SK-N-MC (cell line): ENCODE results near the gene NEB.
"Not testable (repeated sequence)": the region's sequence is repeated elsewhere in the genome, so short reads cannot be mapped to it uniquely, and the experiment has no call there.

Source experiments
- DNase-seq: peaks from one replicate; pipeline ENCODE4 v3.0.0-alpha.2; 2011; ENCODE audit warnings: low read depth, low spot score
- H3K27ac ChIP-seq: fragments of 200-600 bp; sonication (generic); 2 replicates; pipeline ENCODE4 v1.5.1; 2016; ENCODE audit warnings: mixed run types
- H3K36me3 ChIP-seq: fragments of 200-600 bp; sonication (generic); 2 replicates; pipeline ENCODE4 v1.6.1; 2017; ENCODE audit warnings: antibody characterized with exemption, low read length, mixed read lengths; ENCODE audit not compliant: insufficient read depth
- H3K4me3 ChIP-seq: fragments of 200-600 bp; sonication (generic); 2 replicates; pipeline ENCODE4 v1.5.1; 2016
- H3K9ac ChIP-seq: fragments of 200-600 bp; sonication (generic); 2 replicates; pipeline ENCODE4 v1.8.0; 2017; ENCODE audit warnings: mixed run types, mixed read lengths; ENCODE audit not compliant: insufficient read length
- H3K9me3 ChIP-seq: fragments of 200-600 bp; sonication (generic); 2 replicates; pipeline ENCODE4 v1.6.1; 2017; ENCODE audit warnings: low read depth, mild to moderate bottlenecking, antibody characterized with exemption, low read length, moderate library complexity, mixed read lengths
- EZH2 ChIP-seq: fragments of 200-600 bp; sonication (generic); IDR thresholded peaks from one replicate; pipeline ENCODE4 v1.6.1; 2017; ENCODE audit warnings: antibody characterized with exemption
- FOXP2 ChIP-seq: optimal IDR thresholded peaks from 2 replicates; pipeline ENCODE3; 2011; ENCODE audit warnings: mild to moderate bottlenecking, moderate library complexity; ENCODE audit not compliant: insufficient read depth; ENCODE audit errors: extremely low read length, control extremely low read depth
- POLR2AphosphoS5 ChIP-seq: IDR thresholded peaks from 2 replicates; pipeline ENCODE4 v1.6.1; 2012; ENCODE audit warnings: mild to moderate bottlenecking, low read depth, low read length, borderline replicate concordance

Gene NEB

DNA sequence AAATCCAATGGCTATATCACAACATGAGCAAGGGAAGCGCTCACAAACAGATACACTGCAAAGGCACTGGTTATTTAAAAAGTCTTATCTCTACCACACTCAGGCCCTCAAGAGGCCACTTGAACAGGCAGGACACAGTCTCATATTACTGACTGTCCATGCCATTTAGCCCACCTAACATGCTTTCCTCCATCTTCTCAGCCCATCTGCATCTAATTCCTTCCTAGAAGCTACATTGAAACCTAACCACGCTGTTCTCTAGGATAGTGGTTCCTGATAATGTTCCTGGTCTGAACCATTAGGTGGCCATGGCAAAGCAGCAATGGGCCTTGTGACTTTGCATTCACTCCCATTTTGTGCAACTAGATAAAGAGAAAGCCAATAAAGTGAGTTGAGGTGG, 22.5 kb upstream of the NEB start:
- Histone ChIP-seq H3K9me3 (no peaks in the 10 kb centered on the region), H3K36me3 (no peaks in the 10 kb centered on the region), H3K27ac (no peak overlapping the region), H3K4me3 (no peak overlapping the region), H3K9ac (no peak overlapping the region)
- TF ChIP-seq FOXP2 (no peak), POLR2AphosphoS5 (no peak), EZH2 (no peak)
- no peak for DNase-seq

DNA sequence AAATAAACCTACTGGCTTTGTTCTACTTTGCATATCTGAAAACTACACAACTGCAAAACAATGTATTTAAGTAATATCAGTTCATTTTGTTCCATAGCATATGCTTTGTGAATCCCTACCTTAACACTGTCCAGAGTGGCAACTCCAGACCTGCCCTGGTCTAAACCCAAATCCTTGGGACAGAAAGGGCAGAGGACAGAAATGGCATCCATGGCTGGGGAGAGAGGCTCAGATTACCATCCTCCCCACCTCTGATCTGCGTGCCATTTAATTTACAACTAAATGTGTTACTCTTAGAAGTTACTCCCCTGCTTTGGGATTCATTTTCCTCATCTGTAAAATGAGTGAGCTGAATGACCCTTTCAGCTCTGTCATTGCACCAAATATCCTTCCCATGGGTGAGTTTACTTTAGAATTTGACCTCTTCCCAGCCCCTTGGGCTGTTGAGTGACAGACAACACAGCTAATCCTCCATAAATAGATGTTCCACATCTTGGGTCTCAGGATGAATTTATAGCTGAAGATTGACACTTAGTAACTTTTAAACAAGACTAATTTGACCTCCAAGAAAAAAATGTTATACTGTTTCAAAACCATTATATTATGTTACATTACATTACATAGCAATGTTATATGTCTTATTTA, 20.1 kb upstream of the NEB start:
- H3K9me3 ChIP-seq: no peaks in the 10 kb centered on the region
- no peak overlapping the region for H3K4me3 ChIP-seq
- no peak overlapping the region for H3K27ac ChIP-seq
- DNase-seq: no peak
- no peak overlapping the region for H3K9ac ChIP-seq
- no peaks in the 10 kb centered on the region for H3K36me3 ChIP-seq
- no peak for TF ChIP-seq EZH2
- no peak for TF ChIP-seq FOXP2
- TF ChIP-seq POLR2AphosphoS5: no peak

DNA sequence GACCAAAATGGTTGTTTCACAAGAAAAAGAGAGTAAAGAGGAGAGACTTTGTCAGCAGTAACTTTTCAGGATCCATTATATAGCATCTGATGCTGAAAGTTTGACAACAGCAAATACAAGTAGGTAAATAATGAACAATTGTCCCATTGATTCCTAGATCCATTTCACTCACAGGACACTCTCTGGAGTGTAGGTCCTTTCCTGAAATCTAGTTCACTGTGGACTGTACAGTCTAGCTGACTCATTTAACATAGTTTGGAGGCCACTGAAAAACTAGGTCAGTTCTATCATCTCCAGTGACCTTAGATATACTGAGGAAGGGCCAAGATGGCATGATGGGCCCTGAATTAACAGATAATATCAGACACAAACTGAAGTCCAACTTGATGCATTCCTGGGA, 19.3 kb upstream of the NEB start:
- H3K27ac ChIP-seq: no peak overlapping the region
- no peak overlapping the region for H3K9ac ChIP-seq
- TF ChIP-seq FOXP2: no peak
- no peak for TF ChIP-seq POLR2AphosphoS5
- TF ChIP-seq EZH2: no peak
- H3K36me3 ChIP-seq: no peaks in the 10 kb centered on the region
- H3K9me3 ChIP-seq: no peaks in the 10 kb centered on the region
- H3K4me3 ChIP-seq: no peak overlapping the region
- DNase-seq: no peak

DNA sequence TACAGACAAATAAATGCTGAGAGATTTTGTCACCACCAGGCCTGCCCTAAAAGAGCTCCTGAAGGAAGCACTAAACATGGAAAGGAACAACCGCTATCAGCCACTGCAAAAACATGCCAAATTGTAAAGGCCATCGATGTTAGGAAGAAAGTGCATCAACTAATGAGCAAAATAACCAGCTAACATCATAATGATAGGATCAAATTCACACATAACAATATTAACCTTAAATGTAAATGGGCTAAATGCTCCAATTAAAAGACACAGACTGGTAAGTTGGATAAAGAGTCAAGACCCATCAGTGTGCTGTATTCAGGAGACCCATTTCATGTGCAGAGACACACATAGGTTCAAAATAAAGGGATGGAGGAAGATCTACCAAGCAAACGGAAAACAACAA, 11.0 kb upstream of the NEB start:
- not testable (repeated sequence) for H3K27ac ChIP-seq, H3K4me3 ChIP-seq, H3K36me3 ChIP-seq, H3K9me3 ChIP-seq, H3K9ac ChIP-seq, DNase-seq

DNA sequence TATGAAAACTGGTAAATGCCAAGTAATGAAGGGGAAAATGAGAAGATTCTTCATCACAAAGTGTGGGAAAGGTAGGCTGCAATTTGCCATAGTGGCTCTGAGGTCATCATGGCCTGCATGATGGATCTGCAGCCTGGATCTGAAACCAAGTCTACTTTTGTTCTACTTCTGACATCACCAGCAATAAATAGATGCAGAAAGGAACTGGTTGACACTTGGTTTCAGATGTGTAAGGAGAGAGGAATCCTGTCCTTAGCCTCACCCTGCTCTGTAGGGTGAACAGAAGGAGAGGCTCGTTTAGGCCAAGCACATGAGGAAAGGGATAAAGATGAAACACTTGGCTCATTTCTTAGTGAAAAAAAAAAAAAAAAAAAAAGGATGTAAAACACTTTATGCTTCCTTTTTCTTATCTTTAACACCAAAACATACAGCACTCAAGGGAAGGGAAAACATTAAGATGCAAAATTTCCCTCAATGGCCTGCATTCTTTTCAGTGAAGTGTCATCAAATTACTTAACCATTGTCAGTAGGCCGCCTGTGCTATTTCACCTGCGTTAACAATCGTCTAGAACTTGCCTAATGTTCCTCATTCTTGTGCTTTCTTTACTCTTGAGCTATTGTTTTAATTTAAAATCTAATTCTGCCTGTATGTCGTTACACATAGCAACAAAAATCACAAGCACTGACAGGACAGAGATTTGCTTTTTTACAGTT, 3.9 kb downstream of the NEB start:
- no peak for DNase-seq
- TF ChIP-seq EZH2 (no peak), POLR2AphosphoS5 (no peak), FOXP2 (no peak)
- no peak overlapping the region for H3K27ac ChIP-seq

DNA sequence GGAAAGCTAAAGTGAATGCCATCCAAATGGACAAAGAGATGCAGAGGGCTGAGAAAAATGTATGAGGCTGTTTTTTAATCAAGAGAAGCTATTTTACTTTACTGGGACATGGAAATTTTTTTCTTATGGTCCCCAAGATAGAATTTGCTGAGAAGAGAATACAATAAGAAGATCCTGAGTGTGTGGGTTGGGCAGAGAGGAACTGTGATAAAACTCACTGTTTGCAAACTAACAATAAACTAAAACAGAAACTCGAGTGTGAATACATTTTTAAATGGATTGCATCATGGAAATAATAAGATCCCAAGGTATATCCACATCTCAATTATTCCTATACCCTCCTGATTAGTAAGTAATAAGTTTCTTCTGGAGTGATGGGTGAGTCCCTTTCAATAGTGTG, 4.4 kb downstream of the NEB start:
- Histone ChIP-seq H3K36me3 (no peaks in the 10 kb centered on the region), H3K9ac (no peak overlapping the region), H3K27ac (no peak overlapping the region), H3K9me3 (no peaks in the 10 kb centered on the region), H3K4me3 (no peak overlapping the region)
- TF ChIP-seq POLR2AphosphoS5: no peak
- no peak for TF ChIP-seq EZH2
- DNase-seq: no peak

More for the DNA sequence above, 3.9 kb downstream of the NEB start:
- H3K9me3 ChIP-seq: no peaks in the 10 kb centered on the region
- H3K4me3 ChIP-seq: no peak overlapping the region
- H3K9ac ChIP-seq: no peak overlapping the region
- H3K36me3 ChIP-seq: no peaks in the 10 kb centered on the region

DNA sequence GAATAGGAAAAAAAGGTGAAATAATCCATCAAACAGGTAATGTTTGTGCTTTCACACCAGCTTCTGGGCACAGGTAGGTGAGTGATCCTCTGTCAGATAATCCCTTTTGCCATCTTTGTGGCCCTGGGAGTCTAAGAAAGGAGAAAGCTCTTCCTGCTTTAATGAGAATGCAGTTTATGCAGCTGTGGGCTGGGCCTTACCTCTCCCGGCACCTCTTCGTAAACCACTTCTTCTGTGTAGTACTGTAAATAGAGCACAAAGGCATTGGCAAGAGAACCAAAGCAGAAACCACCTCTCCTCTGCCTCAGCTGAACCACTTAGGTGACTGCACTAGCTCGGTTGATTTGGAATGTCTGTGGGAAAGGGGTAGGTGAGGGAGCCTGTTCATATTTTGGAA, 4.9 kb downstream of the NEB start:
- H3K36me3 ChIP-seq: no peaks in the 10 kb centered on the region
- H3K9me3 ChIP-seq: no peaks in the 10 kb centered on the region
- no peak overlapping the region for H3K27ac ChIP-seq
- no peak overlapping the region for H3K4me3 ChIP-seq
- no peak for DNase-seq
- TF ChIP-seq FOXP2: no peak
- TF ChIP-seq POLR2AphosphoS5: no peak
- TF ChIP-seq EZH2: no peak
- H3K9ac ChIP-seq: no peak overlapping the region

DNA sequence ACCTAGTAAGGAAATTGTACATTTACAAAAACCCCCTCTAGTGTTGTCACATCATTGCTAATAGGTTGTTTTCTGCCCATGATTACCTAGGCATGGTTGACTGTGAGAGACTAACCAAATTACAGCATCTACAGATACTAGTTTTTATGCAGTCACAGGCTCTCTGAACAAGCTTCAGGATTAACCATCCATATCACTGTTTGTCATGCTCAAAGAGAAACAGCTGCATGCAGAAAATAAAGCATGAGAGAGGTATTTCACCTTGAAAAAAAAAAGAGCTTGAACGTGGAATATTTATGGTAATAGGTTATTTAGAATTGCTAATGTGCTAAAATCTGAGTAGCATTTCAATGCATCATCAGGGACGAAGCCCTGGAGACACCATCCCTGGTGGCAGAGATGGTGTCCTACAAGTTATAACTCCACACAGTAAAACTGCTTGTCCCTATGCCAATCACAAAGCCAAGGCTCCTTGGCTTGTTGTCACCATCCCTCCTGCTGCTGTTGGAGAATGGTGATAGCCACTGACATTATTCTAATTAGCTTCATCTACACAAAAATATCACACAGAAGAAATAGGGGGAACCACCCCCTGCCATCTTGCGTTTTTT, 5.4 kb downstream of the NEB start:
- H3K9ac ChIP-seq: no peak overlapping the region
- no peak overlapping the region for H3K4me3 ChIP-seq
- H3K27ac ChIP-seq: no peak overlapping the region
- TF ChIP-seq EZH2: no peak
- no peak for TF ChIP-seq FOXP2
- TF ChIP-seq POLR2AphosphoS5: no peak
- H3K9me3 ChIP-seq: no peaks in the 10 kb centered on the region
- DNase-seq: no peak
- H3K36me3 ChIP-seq: no peaks in the 10 kb centered on the region
